GM23338 (cell line): Measurements from ENCODE around the gene AFF1. TPM values are rescaled to one million over a fixed set of nuclear protein-coding genes. Genes with fewer than 3 reads are reported as not detected.

Source experiments
- ATAC-seq: fragments of 200-7000 bp; cut with Tn5 transposase; 3 replicates; pipeline ENCODE4 v1.9.1; 2020
- DNase-seq: peaks from one replicate; pipeline ENCODE4 v3.0.0-alpha.2; 2015; ENCODE audit warnings: low spot score
- H2AFZ ChIP-seq: fragments of 200-600 bp; sonication (generic); 2 replicates; pipeline ENCODE4 v1.8.0; 2016; ENCODE audit warnings: antibody characterized with exemption, mild to moderate bottlenecking, moderate library complexity
- H3F3A ChIP-seq: fragments of 200-600 bp; sonication (generic); replicated peaks from 2 replicates; pipeline ENCODE4 v1.8.0; 2017; ENCODE audit warnings: antibody characterized with exemption, mixed run types, low read depth
- H3K27ac ChIP-seq: fragments of 200-600 bp; sonication (generic); 2 replicates; pipeline ENCODE4 v1.6.1; 2016; ENCODE audit warnings: low read depth
- H3K27me3 ChIP-seq: fragments of 200-600 bp; sonication (generic); 2 replicates; pipeline ENCODE4 v1.8.0; 2016; ENCODE audit warnings: mild to moderate bottlenecking, mixed run types, moderate library complexity; ENCODE audit not compliant: insufficient read depth
- H3K36me3 ChIP-seq: fragments of 200-600 bp; sonication (generic); 2 replicates; pipeline ENCODE4 v1.8.0; 2016; ENCODE audit warnings: mild to moderate bottlenecking; ENCODE audit not compliant: insufficient read depth
- H3K4me1 ChIP-seq: fragments of 200-600 bp; sonication (generic); 2 replicates; pipeline ENCODE4 v1.8.0; 2016; ENCODE audit warnings: mild to moderate bottlenecking, moderate library complexity; ENCODE audit not compliant: insufficient read depth
- H3K4me2 ChIP-seq: fragments of 200-600 bp; sonication (generic); 2 replicates; pipeline ENCODE4 v1.7.1; 2017; ENCODE audit warnings: mixed run types
- H3K4me3 ChIP-seq: fragments of 200-600 bp; sonication (generic); 2 replicates; pipeline ENCODE4 v1.6.1; 2016; ENCODE audit warnings: mixed run types
- H3K79me2 ChIP-seq: fragments of 200-600 bp; sonication (generic); replicated peaks from 2 replicates; pipeline ENCODE4 v1.8.0; 2017; ENCODE audit warnings: mild to moderate bottlenecking; ENCODE audit not compliant: insufficient read depth
- H3K9me2 ChIP-seq: fragments of 200-600 bp; sonication (generic); 2 replicates; pipeline ENCODE4 v1.8.0; 2017; ENCODE audit not compliant: insufficient read depth
- H4K20me1 ChIP-seq: fragments of 200-600 bp; sonication (generic); replicated peaks from 2 replicates; pipeline ENCODE4 v1.8.0; 2017; ENCODE audit warnings: mild to moderate bottlenecking; ENCODE audit not compliant: insufficient read depth
- H3K27ac Mint-ChIP-seq: 2 replicates; pipeline ENCODE4 v1.8.0; 2020; ENCODE audit warnings: inconsistent platforms, mild to moderate bottlenecking, moderate library complexity, mixed read lengths
- H3K27me3 Mint-ChIP-seq: 3 replicates; pipeline ENCODE4 v1.8.0; 2022; ENCODE audit warnings: low read depth, mild to moderate bottlenecking, moderate library complexity, mixed read lengths, inconsistent platforms; ENCODE audit not compliant: insufficient read depth, poor library complexity
- H3K36me3 Mint-ChIP-seq: 3 replicates; pipeline ENCODE4 v1.8.0; 2021; ENCODE audit warnings: low read depth, mild to moderate bottlenecking, inconsistent platforms, moderate library complexity, mixed read lengths
- H3K4me1 Mint-ChIP-seq: 3 replicates; pipeline ENCODE4 v1.8.0; 2020; ENCODE audit warnings: mild to moderate bottlenecking, inconsistent platforms, mixed read lengths
- H3K4me3 Mint-ChIP-seq: 3 replicates; pipeline ENCODE4 v1.8.0; 2021; ENCODE audit warnings: moderate library complexity, mild to moderate bottlenecking, inconsistent platforms, mixed read lengths
- H3K9me3 Mint-ChIP-seq: 3 replicates; pipeline ENCODE4 v1.8.0; 2020; ENCODE audit warnings: moderate library complexity, mild to moderate bottlenecking, inconsistent platforms, mixed read lengths
- CREB1 ChIP-seq: fragments of 250-450 bp; sonication (Bioruptor Pico); IDR thresholded peaks from 2 replicates; pipeline ENCODE4 v1.5.0; 2020; ENCODE audit warnings: low read depth, mild to moderate bottlenecking, moderate library complexity
- EZH2 ChIP-seq: fragments of 200-600 bp; sonication (generic); IDR thresholded peaks from one replicate; pipeline ENCODE4 v1.8.0; 2017; ENCODE audit warnings: antibody characterized with exemption, mild to moderate bottlenecking, low read depth; ENCODE audit not compliant: unreplicated experiment
- EZH2phosphoT487 ChIP-seq: fragments of 200-600 bp; sonication (generic); IDR thresholded peaks from one replicate; pipeline ENCODE4 v1.8.1; 2018; ENCODE audit warnings: antibody characterized with exemption; ENCODE audit not compliant: unreplicated experiment
- JUNB ChIP-seq: IDR thresholded peaks from one replicate; pipeline ENCODE4 v1.6.1; 2016; ENCODE audit warnings: antibody characterized with exemption; ENCODE audit not compliant: unreplicated experiment
- NANOG ChIP-seq: IDR thresholded peaks from 2 replicates; pipeline ENCODE4 v1.6.1; 2016; ENCODE audit warnings: antibody characterized with exemption, borderline replicate concordance
- POLR2AphosphoS5 ChIP-seq: IDR thresholded peaks from 2 replicates; pipeline ENCODE4 v1.6.1; 2016; ENCODE audit warnings: antibody characterized with exemption, low read depth
- STAT1 ChIP-seq: IDR thresholded peaks from one replicate; pipeline ENCODE4 v1.6.1; 2016; ENCODE audit warnings: antibody characterized with exemption; ENCODE audit not compliant: unreplicated experiment
- ZNF114 ChIP-seq: fragments of 250-450 bp; sonication (Bioruptor Pico); IDR thresholded peaks from 2 replicates; pipeline ENCODE4 v1.5.0; 2020; ENCODE audit warnings: mild to moderate bottlenecking, moderate library complexity
- ZNF331 ChIP-seq: fragments of 250-450 bp; sonication (Bioruptor Pico); IDR thresholded peaks from 2 replicates; pipeline ENCODE4 v1.5.0; 2020; ENCODE audit warnings: low read depth, mild to moderate bottlenecking, moderate library complexity
- polyA plus RNA-seq: library from polyadenylated mRNA; unstranded; fragments of >200 nt; fragmentation: Nextera tagmentation; extraction: Ambion mirVana; gene quantifications from 2 replicates; pipeline ENCODE4 v1.2.1, GENCODE V29; 2016
- total RNA-seq: library from RNA; depleted of rRNA; stranded (reverse); fragments of >200 nt; shearing (Covaris generic); gene quantifications from 2 replicates; pipeline ENCODE4 v1.2.3, GENCODE V29; 2014
- TF ChIP-seq, protein P1 (sequence below): fragments of 250-450 bp; sonication (Bioruptor Pico); IDR thresholded peaks from 2 replicates; pipeline ENCODE4 v1.5.0; 2020; ENCODE audit warnings: mild to moderate bottlenecking, moderate library complexity
- TF ChIP-seq, protein P2 (sequence below), 2 experiments: fragments of 200-600 bp in 1 of 2; sonication (generic) in 1 of 2; conservative IDR thresholded peaks; 2 replicates each; pipeline versions ENCODE4 v1.5.1 to v1.6.1; 2016 to 2017; ENCODE audit warnings: antibody characterized with exemption in 2 of 2, low read depth in 2 of 2, mild to moderate bottlenecking in 2 of 2, moderate library complexity in 1 of 2
- TF ChIP-seq, protein P3 (sequence below): IDR thresholded peaks from 2 replicates; pipeline ENCODE4 v1.6.1; 2016; ENCODE audit warnings: antibody characterized with exemption
- TF ChIP-seq, protein P4 (sequence below): IDR thresholded peaks from one replicate; pipeline ENCODE4 v1.6.1; 2018; ENCODE audit warnings: antibody characterized with exemption; ENCODE audit not compliant: unreplicated experiment

AFF1 gene
- total and polyA plus RNA-seq, 2 experiments from 2014 or later = 42.6 to 67.2 TPM

DNA sequence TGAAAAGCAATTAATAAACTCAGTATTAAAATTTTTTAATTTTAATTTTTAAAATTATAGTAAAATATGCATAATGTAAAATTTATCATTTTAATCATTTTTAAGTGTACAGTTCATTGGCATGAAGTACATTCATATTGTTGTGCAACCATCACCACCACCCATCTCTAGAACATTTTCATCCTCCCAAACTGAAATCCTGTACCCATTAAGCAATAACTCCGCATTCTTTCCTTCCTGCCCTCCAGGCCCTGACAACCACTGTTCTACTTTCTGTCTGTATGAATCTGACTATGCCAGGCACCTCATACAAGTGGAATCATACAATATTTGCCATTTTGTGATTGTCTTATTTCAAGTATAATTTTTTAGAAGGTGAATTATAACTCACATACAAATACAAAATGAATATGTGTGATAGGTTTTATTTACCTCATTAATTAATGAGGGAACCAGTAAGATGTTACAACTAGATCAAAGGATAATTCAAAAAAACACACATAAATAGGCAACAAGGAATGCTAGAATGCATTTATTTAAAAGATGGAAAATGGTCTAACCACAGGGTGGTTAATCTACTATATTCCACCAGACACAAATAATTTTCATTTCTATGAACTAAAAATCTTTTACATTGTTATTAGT is 13.1 kb upstream of the AFF1 start:
- H3K9me3 Mint-ChIP-seq = no peaks in the 10 kb centered on the region
- Histone ChIP-seq H3K27me3 (no peaks in the 10 kb centered on the region), H3K4me3 (no peak overlapping the region), H3K9me2 (no peaks in the 10 kb centered on the region), H3K36me3 (no peaks in the 10 kb centered on the region), H3F3A (no peaks in the 10 kb centered on the region), H3K4me2 (no peak overlapping the region), H2AFZ (no peak overlapping the region), H3K27ac (no peak overlapping the region), H3K79me2 (no peaks in the 10 kb centered on the region), H3K4me1 (no peaks in the 10 kb centered on the region), H4K20me1 (no peaks in the 10 kb centered on the region)
- no peak for TF ChIP-seq EZH2
- TF ChIP-seq, protein P1, sequence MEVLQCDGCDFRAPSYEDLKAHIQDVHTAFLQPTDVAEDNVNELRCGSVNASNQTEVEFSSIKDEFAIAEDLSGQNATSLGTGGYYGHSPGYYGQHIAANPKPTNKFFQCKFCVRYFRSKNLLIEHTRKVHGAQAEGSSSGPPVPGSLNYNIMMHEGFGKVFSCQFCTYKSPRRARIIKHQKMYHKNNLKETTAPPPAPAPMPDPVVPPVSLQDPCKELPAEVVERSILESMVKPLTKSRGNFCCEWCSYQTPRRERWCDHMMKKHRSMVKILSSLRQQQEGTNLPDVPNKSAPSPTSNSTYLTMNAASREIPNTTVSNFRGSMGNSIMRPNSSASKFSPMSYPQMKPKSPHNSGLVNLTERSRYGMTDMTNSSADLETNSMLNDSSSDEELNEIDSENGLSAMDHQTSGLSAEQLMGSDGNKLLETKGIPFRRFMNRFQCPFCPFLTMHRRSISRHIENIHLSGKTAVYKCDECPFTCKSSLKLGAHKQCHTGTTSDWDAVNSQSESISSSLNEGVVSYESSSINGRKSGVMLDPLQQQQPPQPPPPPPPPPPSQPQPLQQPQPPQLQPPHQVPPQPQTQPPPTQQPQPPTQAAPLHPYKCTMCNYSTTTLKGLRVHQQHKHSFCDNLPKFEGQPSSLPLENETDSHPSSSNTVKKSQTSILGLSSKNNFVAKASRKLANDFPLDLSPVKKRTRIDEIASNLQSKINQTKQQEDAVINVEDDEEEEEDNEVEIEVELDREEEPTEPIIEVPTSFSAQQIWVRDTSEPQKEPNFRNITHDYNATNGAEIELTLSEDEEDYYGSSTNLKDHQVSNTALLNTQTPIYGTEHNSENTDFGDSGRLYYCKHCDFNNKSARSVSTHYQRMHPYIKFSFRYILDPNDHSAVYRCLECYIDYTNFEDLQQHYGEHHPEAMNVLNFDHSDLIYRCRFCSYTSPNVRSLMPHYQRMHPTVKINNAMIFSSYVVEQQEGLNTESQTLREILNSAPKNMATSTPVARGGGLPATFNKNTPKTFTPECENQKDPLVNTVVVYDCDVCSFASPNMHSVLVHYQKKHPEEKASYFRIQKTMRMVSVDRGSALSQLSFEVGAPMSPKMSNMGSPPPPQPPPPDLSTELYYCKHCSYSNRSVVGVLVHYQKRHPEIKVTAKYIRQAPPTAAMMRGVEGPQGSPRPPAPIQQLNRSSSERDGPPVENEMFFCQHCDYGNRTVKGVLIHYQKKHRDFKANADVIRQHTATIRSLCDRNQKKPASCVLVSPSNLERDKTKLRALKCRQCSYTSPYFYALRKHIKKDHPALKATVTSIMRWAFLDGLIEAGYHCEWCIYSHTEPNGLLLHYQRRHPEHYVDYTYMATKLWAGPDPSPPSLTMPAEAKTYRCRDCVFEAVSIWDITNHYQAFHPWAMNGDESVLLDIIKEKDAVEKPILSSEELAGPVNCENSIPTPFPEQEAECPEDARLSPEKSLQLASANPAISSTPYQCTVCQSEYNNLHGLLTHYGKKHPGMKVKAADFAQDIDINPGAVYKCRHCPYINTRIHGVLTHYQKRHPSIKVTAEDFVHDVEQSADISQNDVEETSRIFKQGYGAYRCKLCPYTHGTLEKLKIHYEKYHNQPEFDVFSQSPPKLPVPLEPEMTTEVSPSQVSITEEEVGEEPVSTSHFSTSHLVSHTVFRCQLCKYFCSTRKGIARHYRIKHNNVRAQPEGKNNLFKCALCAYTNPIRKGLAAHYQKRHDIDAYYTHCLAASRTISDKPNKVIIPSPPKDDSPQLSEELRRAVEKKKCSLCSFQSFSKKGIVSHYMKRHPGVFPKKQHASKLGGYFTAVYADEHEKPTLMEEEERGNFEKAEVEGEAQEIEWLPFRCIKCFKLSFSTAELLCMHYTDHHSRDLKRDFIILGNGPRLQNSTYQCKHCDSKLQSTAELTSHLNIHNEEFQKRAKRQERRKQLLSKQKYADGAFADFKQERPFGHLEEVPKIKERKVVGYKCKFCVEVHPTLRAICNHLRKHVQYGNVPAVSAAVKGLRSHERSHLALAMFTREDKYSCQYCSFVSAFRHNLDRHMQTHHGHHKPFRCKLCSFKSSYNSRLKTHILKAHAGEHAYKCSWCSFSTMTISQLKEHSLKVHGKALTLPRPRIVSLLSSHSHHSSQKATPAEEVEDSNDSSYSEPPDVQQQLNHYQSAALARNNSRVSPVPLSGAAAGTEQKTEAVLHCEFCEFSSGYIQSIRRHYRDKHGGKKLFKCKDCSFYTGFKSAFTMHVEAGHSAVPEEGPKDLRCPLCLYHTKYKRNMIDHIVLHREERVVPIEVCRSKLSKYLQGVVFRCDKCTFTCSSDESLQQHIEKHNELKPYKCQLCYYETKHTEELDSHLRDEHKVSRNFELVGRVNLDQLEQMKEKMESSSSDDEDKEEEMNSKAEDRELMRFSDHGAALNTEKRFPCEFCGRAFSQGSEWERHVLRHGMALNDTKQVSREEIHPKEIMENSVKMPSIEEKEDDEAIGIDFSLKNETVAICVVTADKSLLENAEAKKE (CRISPR knock-in tag) = no peak
- no peak for TF ChIP-seq STAT1
- TF ChIP-seq JUNB = no peak
- TF ChIP-seq, protein P2, sequence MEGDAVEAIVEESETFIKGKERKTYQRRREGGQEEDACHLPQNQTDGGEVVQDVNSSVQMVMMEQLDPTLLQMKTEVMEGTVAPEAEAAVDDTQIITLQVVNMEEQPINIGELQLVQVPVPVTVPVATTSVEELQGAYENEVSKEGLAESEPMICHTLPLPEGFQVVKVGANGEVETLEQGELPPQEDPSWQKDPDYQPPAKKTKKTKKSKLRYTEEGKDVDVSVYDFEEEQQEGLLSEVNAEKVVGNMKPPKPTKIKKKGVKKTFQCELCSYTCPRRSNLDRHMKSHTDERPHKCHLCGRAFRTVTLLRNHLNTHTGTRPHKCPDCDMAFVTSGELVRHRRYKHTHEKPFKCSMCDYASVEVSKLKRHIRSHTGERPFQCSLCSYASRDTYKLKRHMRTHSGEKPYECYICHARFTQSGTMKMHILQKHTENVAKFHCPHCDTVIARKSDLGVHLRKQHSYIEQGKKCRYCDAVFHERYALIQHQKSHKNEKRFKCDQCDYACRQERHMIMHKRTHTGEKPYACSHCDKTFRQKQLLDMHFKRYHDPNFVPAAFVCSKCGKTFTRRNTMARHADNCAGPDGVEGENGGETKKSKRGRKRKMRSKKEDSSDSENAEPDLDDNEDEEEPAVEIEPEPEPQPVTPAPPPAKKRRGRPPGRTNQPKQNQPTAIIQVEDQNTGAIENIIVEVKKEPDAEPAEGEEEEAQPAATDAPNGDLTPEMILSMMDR (conservative IDR thresholded peaks at IDR 0.05; ENCODE audit: low read depth in 2 of 2) = no peak
- no peak for TF ChIP-seq POLR2AphosphoS5
- no peak for TF ChIP-seq ZNF114
- TF ChIP-seq, protein P3, sequence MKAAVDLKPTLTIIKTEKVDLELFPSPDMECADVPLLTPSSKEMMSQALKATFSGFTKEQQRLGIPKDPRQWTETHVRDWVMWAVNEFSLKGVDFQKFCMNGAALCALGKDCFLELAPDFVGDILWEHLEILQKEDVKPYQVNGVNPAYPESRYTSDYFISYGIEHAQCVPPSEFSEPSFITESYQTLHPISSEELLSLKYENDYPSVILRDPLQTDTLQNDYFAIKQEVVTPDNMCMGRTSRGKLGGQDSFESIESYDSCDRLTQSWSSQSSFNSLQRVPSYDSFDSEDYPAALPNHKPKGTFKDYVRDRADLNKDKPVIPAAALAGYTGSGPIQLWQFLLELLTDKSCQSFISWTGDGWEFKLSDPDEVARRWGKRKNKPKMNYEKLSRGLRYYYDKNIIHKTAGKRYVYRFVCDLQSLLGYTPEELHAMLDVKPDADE = no peak
- TF ChIP-seq CREB1 (CRISPR knock-in tag) = no peak
- TF ChIP-seq EZH2phosphoT487 = no peak
- TF ChIP-seq, protein P4, sequence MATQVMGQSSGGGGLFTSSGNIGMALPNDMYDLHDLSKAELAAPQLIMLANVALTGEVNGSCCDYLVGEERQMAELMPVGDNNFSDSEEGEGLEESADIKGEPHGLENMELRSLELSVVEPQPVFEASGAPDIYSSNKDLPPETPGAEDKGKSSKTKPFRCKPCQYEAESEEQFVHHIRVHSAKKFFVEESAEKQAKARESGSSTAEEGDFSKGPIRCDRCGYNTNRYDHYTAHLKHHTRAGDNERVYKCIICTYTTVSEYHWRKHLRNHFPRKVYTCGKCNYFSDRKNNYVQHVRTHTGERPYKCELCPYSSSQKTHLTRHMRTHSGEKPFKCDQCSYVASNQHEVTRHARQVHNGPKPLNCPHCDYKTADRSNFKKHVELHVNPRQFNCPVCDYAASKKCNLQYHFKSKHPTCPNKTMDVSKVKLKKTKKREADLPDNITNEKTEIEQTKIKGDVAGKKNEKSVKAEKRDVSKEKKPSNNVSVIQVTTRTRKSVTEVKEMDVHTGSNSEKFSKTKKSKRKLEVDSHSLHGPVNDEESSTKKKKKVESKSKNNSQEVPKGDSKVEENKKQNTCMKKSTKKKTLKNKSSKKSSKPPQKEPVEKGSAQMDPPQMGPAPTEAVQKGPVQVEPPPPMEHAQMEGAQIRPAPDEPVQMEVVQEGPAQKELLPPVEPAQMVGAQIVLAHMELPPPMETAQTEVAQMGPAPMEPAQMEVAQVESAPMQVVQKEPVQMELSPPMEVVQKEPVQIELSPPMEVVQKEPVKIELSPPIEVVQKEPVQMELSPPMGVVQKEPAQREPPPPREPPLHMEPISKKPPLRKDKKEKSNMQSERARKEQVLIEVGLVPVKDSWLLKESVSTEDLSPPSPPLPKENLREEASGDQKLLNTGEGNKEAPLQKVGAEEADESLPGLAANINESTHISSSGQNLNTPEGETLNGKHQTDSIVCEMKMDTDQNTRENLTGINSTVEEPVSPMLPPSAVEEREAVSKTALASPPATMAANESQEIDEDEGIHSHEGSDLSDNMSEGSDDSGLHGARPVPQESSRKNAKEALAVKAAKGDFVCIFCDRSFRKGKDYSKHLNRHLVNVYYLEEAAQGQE = no peak
- no peak for TF ChIP-seq NANOG
- no peak for TF ChIP-seq ZNF331 (CRISPR knock-in tag)
- H3K36me3 Mint-ChIP-seq = peaks cover 4% of the 10 kb centered on the region; the same call in 1 of the 3 replicates
- ATAC-seq = no peak
- no peak overlapping the region for H3K27ac Mint-ChIP-seq
- no peak overlapping the region for H3K4me3 Mint-ChIP-seq
- no peak for DNase-seq
- H3K27me3 Mint-ChIP-seq = peaks cover 3% of the 10 kb centered on the region
- 0 out of 3 replicates have a peak, but pooled peaks cover 2% of the 10 kb centered on the region for H3K4me1 Mint-ChIP-seq
